ENCODE measurements around the gene MYL4. TPM values are rescaled to one million over a fixed set of nuclear protein-coding genes. Genes with fewer than 3 reads are reported as not detected.

The MYL4 gene
- total RNA-seq, 1 experiment from 2014 or later, result 0.66 TPM

DNA sequence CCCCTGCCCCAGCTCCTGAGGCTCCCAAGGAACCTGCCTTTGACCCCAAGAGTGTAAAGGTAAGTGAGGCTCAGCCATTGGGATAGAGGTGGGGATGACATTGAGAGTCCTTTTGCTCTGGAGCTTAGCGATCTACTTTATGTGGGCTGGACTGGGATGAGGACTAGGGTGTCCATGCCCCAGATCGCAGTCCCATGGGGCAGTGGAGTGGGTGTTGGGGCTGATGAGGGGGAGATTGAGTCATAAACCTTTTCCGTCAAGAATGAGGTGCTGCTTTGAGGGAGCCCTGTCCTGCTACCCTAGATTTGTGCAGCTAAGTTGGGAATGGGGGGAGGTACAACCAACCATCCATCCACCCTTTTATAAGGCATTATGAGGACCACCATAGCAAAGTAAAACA lies 351 bp downstream of the MYL4 start:
- no CpG with 5 or more reads among the region's 3 CpGs for WGBS (ENCODE audit: extremely low coverage, insufficient read length, low lambda C conversion rate)
- H2BK15ac ChIP-seq (ENCODE audit: low read depth, low read length), result no peak overlapping the region
- no peak overlapping the region for H2AFZ ChIP-seq (ENCODE audit: low read length)
- peaks cover 10% of the 10 kb centered on the region for H3K4me1 ChIP-seq (ENCODE audit: insufficient read depth, low read length)
- no peaks in the 10 kb centered on the region for H3K9me3 ChIP-seq (ENCODE audit: control insufficient read depth, low read depth, low read length)
- H3K14ac ChIP-seq (ENCODE audit: insufficient read depth, low read length), result no peak overlapping the region
- Mint-ChIP-seq H3K27me3 (ENCODE audit: low read depth) (peaks cover 1% of the 10 kb centered on the region), H3K4me1 (peaks cover 21 to 25% of the 10 kb centered on the region in 2 experiments), H3K4me3 (no peak overlapping the region), H3K9me3 (no peaks in the 10 kb centered on the region), H3K36me3 (ENCODE audit: insufficient read depth in 1 of 3, low read depth in 3 of 3) (no peaks in the 10 kb centered on the region), H3K27ac (no peak overlapping the region)
- no peaks in the 10 kb centered on the region for H3K23me2 ChIP-seq (ENCODE audit: insufficient read length, low read depth, low read length, poor library complexity, severe bottlenecking)
- H4K91ac ChIP-seq (ENCODE audit: insufficient read length, low read depth, low read length), result no peak overlapping the region
- H3K23ac ChIP-seq (ENCODE audit: insufficient read length, low read depth, low read length), result no peak overlapping the region
- no peaks in the 10 kb centered on the region for H3K79me2 ChIP-seq (ENCODE audit: insufficient read depth, low read length)
- DNase-seq, result no peak
- no peak overlapping the region for H4K8ac ChIP-seq (replicated peaks; ENCODE audit: insufficient read length, low read depth, low read length)
- H3K4ac ChIP-seq (ENCODE audit: low read depth, low read length), result no peak overlapping the region
- TF ChIP-seq, protein P1, sequence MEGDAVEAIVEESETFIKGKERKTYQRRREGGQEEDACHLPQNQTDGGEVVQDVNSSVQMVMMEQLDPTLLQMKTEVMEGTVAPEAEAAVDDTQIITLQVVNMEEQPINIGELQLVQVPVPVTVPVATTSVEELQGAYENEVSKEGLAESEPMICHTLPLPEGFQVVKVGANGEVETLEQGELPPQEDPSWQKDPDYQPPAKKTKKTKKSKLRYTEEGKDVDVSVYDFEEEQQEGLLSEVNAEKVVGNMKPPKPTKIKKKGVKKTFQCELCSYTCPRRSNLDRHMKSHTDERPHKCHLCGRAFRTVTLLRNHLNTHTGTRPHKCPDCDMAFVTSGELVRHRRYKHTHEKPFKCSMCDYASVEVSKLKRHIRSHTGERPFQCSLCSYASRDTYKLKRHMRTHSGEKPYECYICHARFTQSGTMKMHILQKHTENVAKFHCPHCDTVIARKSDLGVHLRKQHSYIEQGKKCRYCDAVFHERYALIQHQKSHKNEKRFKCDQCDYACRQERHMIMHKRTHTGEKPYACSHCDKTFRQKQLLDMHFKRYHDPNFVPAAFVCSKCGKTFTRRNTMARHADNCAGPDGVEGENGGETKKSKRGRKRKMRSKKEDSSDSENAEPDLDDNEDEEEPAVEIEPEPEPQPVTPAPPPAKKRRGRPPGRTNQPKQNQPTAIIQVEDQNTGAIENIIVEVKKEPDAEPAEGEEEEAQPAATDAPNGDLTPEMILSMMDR (conservative IDR thresholded peaks at IDR 0.05), result no peak
- H3K27ac ChIP-seq (ENCODE audit: insufficient read length, low read depth, low read length), result no peak overlapping the region
- H3K9ac ChIP-seq (ENCODE audit: extremely low read depth, insufficient read length, low read length), result no peak overlapping the region
- no peaks in the 10 kb centered on the region for H3K79me1 ChIP-seq (ENCODE audit: insufficient read depth, low read depth, low read length, poor library complexity, severe bottlenecking)
- H3T11ph ChIP-seq (ENCODE audit: low read length), result no peak overlapping the region
- no peak overlapping the region for H3K18ac ChIP-seq (ENCODE audit: insufficient read length, low read depth, low read length)
- no peak overlapping the region for H2BK12ac ChIP-seq (ENCODE audit: insufficient read length, low read depth, low read length)
- H3K4me2 ChIP-seq (ENCODE audit: insufficient read depth, insufficient read length, low read length), result no peak overlapping the region
- H2BK20ac ChIP-seq (ENCODE audit: low read depth, low read length, poor library complexity, severe bottlenecking), result no peak overlapping the region
- H3K27me3 ChIP-seq (ENCODE audit: insufficient read depth, low read length), result no peaks in the 10 kb centered on the region; the same call in 1 of the 2 replicates
- no peak overlapping the region for H2AK5ac ChIP-seq (ENCODE audit: insufficient read length, low read length)
- no peak overlapping the region for H2BK120ac ChIP-seq (ENCODE audit: low read depth, low read length, poor library complexity, severe bottlenecking)
- H4K5ac ChIP-seq (ENCODE audit: insufficient read length, low read depth, low read length), result no peak overlapping the region
- no peak overlapping the region for H3K56ac ChIP-seq (ENCODE audit: insufficient read length, low read depth, low read length)
- no peaks in the 10 kb centered on the region for H4K20me1 ChIP-seq (ENCODE audit: control insufficient read depth, insufficient read depth, insufficient read length)
- H2BK5ac ChIP-seq (ENCODE audit: insufficient read length, low read length), result no peak overlapping the region
